Measurements from ENCODE around the gene PHF21A. TPM values are rescaled to one million over a fixed set of nuclear protein-coding genes. Genes with fewer than 3 reads are reported as not detected.

The PHF21A gene
- total RNA-seq, 2 experiments from 2014 or later = 59.5 to 66.2 TPM

DNA sequence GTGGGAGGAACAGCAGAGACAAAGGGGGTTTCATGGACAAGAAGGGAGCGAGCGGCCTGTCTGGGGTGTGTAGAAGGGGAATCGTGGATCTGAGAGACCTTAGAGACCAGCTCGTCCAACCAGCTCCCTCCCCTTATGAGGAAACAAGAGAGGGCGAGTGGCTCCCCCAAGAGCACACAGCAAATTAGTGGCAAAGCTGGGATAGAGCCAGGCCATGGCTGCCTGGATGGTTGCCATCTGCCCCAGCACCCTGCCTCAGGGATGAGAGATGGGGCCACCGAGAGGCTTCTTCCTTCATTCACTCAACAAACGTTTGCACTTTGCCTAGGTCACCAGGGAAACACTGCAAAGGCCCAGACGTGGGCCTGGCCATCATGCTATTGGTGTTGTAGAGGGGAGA is 231.7 kb downstream of the PHF21A start:
- no peak overlapping the region for H3K27ac Mint-ChIP-seq
- TF ChIP-seq, protein P1, sequence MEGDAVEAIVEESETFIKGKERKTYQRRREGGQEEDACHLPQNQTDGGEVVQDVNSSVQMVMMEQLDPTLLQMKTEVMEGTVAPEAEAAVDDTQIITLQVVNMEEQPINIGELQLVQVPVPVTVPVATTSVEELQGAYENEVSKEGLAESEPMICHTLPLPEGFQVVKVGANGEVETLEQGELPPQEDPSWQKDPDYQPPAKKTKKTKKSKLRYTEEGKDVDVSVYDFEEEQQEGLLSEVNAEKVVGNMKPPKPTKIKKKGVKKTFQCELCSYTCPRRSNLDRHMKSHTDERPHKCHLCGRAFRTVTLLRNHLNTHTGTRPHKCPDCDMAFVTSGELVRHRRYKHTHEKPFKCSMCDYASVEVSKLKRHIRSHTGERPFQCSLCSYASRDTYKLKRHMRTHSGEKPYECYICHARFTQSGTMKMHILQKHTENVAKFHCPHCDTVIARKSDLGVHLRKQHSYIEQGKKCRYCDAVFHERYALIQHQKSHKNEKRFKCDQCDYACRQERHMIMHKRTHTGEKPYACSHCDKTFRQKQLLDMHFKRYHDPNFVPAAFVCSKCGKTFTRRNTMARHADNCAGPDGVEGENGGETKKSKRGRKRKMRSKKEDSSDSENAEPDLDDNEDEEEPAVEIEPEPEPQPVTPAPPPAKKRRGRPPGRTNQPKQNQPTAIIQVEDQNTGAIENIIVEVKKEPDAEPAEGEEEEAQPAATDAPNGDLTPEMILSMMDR (IDR thresholded peaks at IDR 0.05) = no peak
- no peaks in the 10 kb centered on the region for H3K36me3 ChIP-seq (ENCODE audit: insufficient read depth, low read length)
- H3K27ac ChIP-seq (ENCODE audit: low read depth in 1 of 2, low read length in 2 of 2) = no peak overlapping the region
- CTCF ChIA-PET = no interaction called here
- H3K9me3 ChIP-seq (ENCODE audit: control insufficient read depth in 1 of 2, insufficient read depth in 1 of 2, low read length in 2 of 2) = peaks cover 0 to 5% of the 10 kb centered on the region in 2 experiments
- no peak for ATAC-seq (ENCODE audit: poor library complexity)
- intact Hi-C loops (cut with DNase I, micrococcal nuclease) = loop anchor here in 1 of 2 experiments (5.0 kb wide), 1 partner anchor 503 kb away; the partner anchor contains the start of gene CHRM4
- DNase-seq = no peak
- peaks cover 27% of the 10 kb centered on the region for H3K27me3 Mint-ChIP-seq
- H3K36me3 Mint-ChIP-seq (ENCODE audit: low read depth) = peaks cover 8% of the 10 kb centered on the region
- H3K27me3 ChIP-seq (ENCODE audit: control insufficient read depth in 1 of 2, insufficient read depth in 2 of 2, low read length in 2 of 2) = peaks cover 4 to 9% of the 10 kb centered on the region in 2 experiments
- no peaks in the 10 kb centered on the region for H3K9me3 Mint-ChIP-seq
- peaks cover 13% of the 10 kb centered on the region for H3K4me1 ChIP-seq (ENCODE audit: insufficient read depth, low read length)
- no peak overlapping the region for H3K4me3 ChIP-seq (ENCODE audit: low read length)
- POLR2A ChIA-PET = no interaction called here
- H3K4me3 Mint-ChIP-seq = no peak overlapping the region
- peaks cover 8% of the 10 kb centered on the region for H3K4me1 Mint-ChIP-seq (ENCODE audit: low read depth)

DNA sequence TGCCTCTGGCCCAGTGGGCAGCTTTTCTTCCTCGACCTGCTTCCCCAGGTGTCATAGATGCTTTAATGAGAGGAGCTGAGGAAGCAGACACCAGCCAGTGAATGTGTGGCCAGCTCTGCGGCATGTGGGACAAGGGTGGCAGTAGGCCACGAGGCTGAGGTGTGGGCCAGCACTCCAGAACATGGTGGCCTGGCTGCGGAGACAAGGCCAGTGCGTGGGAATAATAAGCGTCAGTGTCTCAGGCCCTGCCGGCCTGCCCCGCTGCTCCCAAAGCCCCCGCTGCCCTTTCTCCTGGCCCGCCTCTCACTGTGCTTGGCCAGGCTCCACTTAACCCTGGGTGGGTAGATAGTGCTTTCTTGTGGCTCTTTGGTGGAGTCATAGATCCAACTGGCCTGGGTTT is 233.7 kb downstream of the PHF21A start:
- H3K9me3 ChIP-seq (ENCODE audit: control insufficient read depth in 1 of 2, insufficient read depth in 1 of 2, low read length in 2 of 2) = peaks cover 0 to 5% of the 10 kb centered on the region in 2 experiments
- H3K27ac ChIP-seq (ENCODE audit: low read depth in 1 of 2, low read length in 2 of 2) = no peak overlapping the region
- H3K36me3 ChIP-seq (ENCODE audit: insufficient read depth, low read length) = no peaks in the 10 kb centered on the region
- no peak for ATAC-seq (ENCODE audit: poor library complexity)
- intact Hi-C loops (cut with DNase I, micrococcal nuclease) = loop anchor here in 1 of 2 experiments (2.0 to 5.0 kb wide), 2 partner anchors 41 to 505 kb away; partner anchors contain the start of genes CHRM4 and CRY2
- POLR2A ChIA-PET = no interaction called here
- peaks cover 13% of the 10 kb centered on the region for H3K4me1 ChIP-seq (ENCODE audit: insufficient read depth, low read length)
- Mint-ChIP-seq H3K4me1 (ENCODE audit: low read depth) (peaks cover 11% of the 10 kb centered on the region), H3K27me3 (peaks cover 16% of the 10 kb centered on the region), H3K27ac (no peak overlapping the region), H3K36me3 (ENCODE audit: low read depth) (peaks cover 14% of the 10 kb centered on the region), H3K4me3 (peak overlapping the region; percentile 1), H3K9me3 (no peaks in the 10 kb centered on the region)
- no peak overlapping the region for H3K4me3 ChIP-seq (ENCODE audit: low read length)
- CTCF ChIA-PET = no interaction called here
- DNase-seq = no peak
- TF ChIP-seq, protein P1 (IDR thresholded peaks at IDR 0.05) = no peak
- no peaks in the 10 kb centered on the region for H3K27me3 ChIP-seq (ENCODE audit: control insufficient read depth in 1 of 2, insufficient read depth in 2 of 2, low read length in 2 of 2)

DNA sequence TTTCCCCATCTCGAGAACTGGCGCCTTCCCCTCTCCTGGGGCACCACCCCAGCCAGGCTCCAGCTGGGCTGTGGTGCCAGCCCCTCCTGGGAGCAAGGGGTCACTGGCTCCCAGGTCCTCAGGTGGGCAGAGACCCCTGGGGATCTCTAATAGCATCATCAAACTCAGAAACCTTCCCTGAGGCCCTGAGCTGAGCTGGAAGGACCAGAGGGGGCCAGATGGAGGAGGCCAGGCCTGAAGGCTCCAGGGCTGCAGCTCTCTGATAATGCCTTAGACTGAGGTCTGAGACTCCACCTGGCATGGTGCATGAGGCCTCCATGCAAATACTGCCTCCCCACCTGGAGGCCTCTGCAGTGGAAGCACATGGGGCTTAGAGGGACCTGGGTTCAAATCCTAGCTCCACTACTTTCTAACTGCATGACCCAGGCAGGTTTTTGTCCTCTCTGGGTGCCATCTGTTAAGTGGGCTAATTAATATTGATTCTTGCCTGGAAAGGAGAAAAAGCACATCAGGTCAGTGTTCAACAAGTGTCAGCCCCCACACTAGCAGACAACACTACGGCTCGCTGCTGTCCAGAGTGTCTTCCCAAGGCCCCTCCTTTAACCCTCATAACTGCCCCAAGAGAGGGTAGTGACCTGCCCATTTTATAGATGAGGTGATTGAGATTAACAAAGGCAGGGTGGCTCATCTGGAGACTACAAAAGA is 234.3 kb downstream of the PHF21A start:
- TF ChIP-seq, protein P1 (IDR thresholded peaks at IDR 0.05) = no peak
- POLR2A ChIA-PET = no interaction called here
- intact Hi-C loops (cut with DNase I, micrococcal nuclease) = loop anchor here in 1 of 2 experiments (1.0 to 5.0 kb wide), 3 partner anchors 29 to 505 kb away; partner anchors contain the start of genes CHRM4 and CRY2
- peaks cover 13% of the 10 kb centered on the region for H3K4me1 ChIP-seq (ENCODE audit: insufficient read depth, low read length)
- ATAC-seq (ENCODE audit: poor library complexity) (no peak), DNase-seq (no peak)
- peak overlapping the region; percentile 1 for H3K4me3 Mint-ChIP-seq
- no peak overlapping the region for H3K27ac Mint-ChIP-seq
- no peak overlapping the region for H3K27ac ChIP-seq (ENCODE audit: low read depth in 1 of 2, low read length in 2 of 2)
- peaks cover 11% of the 10 kb centered on the region for H3K4me1 Mint-ChIP-seq (ENCODE audit: low read depth)
- H3K4me3 ChIP-seq (ENCODE audit: low read length) = no peak overlapping the region
- H3K27me3 ChIP-seq (ENCODE audit: control insufficient read depth in 1 of 2, insufficient read depth in 2 of 2, low read length in 2 of 2) = no peaks in the 10 kb centered on the region
- H3K27me3 Mint-ChIP-seq = peaks cover 11% of the 10 kb centered on the region
- H3K36me3 Mint-ChIP-seq (ENCODE audit: low read depth) = peaks cover 20% of the 10 kb centered on the region
- no peaks in the 10 kb centered on the region for H3K9me3 Mint-ChIP-seq
- H3K36me3 ChIP-seq (ENCODE audit: insufficient read depth, low read length) = no peaks in the 10 kb centered on the region
- H3K9me3 ChIP-seq (ENCODE audit: control insufficient read depth in 1 of 2, insufficient read depth in 1 of 2, low read length in 2 of 2) = peaks cover 0 to 5% of the 10 kb centered on the region in 2 experiments
- CTCF ChIA-PET = no interaction called here

Measured in CD4-positive, alpha-beta T cell (primary cell).